Subcutaneous adipose tissue (tissue), 4 donors: ENCODE measurements around the gene PLEKHA5. TPM values are rescaled to one million over a fixed set of nuclear protein-coding genes. Genes with fewer than 3 reads are reported as not detected.

Experiments used
- total RNA-seq, 4 donors: library from RNA; depleted of rRNA; stranded (reverse); fragments of >200 nt; gene quantifications; one replicate each; pipeline ENCODE4 v1.1.0, GENCODE V29; 2016
- TF ChIP-seq, protein P1 (sequence below): fragments of 450-650 bp; IDR thresholded peaks from one replicate; pipeline ENCODE4 v1.5.1; 2016; ENCODE audit warnings: low read depth, mild to moderate bottlenecking, control low read depth, antibody characterized with exemption, moderate library complexity

Gene PLEKHA5
- total RNA-seq, 4 donors from 2014 or later: 22.3 to 26.3 (median 24.1) TPM

GRCh38 chr12:19183121-19183838, 53.7 kb downstream of the PLEKHA5 start:
- TF ChIP-seq, protein P1, sequence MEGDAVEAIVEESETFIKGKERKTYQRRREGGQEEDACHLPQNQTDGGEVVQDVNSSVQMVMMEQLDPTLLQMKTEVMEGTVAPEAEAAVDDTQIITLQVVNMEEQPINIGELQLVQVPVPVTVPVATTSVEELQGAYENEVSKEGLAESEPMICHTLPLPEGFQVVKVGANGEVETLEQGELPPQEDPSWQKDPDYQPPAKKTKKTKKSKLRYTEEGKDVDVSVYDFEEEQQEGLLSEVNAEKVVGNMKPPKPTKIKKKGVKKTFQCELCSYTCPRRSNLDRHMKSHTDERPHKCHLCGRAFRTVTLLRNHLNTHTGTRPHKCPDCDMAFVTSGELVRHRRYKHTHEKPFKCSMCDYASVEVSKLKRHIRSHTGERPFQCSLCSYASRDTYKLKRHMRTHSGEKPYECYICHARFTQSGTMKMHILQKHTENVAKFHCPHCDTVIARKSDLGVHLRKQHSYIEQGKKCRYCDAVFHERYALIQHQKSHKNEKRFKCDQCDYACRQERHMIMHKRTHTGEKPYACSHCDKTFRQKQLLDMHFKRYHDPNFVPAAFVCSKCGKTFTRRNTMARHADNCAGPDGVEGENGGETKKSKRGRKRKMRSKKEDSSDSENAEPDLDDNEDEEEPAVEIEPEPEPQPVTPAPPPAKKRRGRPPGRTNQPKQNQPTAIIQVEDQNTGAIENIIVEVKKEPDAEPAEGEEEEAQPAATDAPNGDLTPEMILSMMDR: no peak

GRCh38 chr12:19185262-19185929, 55.9 kb downstream of the PLEKHA5 start:
- TF ChIP-seq, protein P1: no peak

- TF ChIP-seq, protein P1: no peak
These were observed 57.5 kb downstream of the PLEKHA5 start for GRCh38 chr12:19186722-19187661.

GRCh38 chr12:19189522-19189921, 60.0 kb downstream of the PLEKHA5 start:
- TF ChIP-seq, protein P1: no peak

DNA sequence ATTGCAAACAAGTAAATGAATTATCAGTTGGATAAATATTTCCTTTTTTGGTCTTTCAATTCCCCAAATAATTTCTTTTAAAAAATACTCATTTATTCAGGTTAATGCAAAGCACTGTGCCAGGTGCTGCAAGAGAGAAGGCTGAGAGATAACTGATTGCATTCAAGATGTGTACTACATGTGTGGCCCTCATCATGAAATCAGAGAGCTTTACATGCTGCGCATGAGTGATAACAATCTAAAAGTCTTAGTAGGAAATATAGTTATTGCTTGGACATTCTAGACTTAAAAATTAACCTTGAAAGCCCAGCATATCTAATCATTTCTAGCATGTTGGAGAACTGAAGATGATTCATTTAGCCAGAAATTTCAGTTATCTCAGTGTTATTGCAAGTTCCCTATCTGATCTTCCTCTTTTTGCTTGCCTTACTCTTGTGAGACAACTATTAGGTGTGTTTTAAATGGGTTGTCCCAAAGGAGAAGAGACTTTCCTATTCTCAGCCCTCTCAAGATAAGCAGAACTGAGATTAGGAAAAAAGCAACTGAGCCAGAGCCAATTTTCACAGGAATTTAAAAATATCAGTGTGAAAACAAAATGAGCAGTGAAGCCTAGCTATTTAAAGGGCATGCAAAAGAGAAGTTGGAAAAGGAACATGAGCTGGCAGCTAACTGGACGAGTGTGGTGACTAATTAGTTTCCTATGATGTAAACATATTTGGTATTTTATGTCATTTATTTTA, 60.9 kb downstream of the PLEKHA5 start:
- TF ChIP-seq, protein P1: no peak

DNA sequence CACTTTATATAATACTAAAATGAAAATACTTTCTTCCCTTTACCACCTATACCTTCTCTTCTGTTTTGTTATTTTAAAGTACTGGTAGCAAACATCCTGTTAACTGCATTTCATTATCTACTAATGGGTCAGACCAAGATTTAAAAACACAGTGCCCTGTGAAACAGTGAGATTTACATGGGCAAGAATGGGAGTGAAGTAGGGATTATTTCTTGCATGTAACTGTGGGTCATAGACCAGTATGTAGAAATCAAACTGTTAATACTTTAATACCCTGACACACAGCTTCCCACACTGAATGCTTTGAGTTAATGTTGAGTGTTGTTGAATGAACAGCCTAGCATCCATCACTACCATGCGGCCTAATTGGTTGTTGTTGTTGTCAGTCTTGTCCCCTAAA, 61.6 kb downstream of the PLEKHA5 start:
- TF ChIP-seq, protein P1: no peak
